Esophagus muscularis mucosa (tissue), 4 donors: ENCODE results near the gene MYO19. TPM values are rescaled to one million over a fixed set of nuclear protein-coding genes. Genes with fewer than 3 reads are reported as not detected.

ENCODE experiments used
- DNase-seq: peaks from one replicate; pipeline ENCODE4 v3.0.0-alpha.2; 2017; ENCODE audit errors: extremely low spot score
- H3K27ac ChIP-seq, 4 donors: fragments of 200-600 bp; sonication (generic); replicated peaks in 1 of 4; 1 replicate in 3 of 4; 2 replicates in 1 of 4; pipeline ENCODE4 v1.5.1; 2016 to 2019; ENCODE audit warnings: mild to moderate bottlenecking in 1 of 4
- H3K27me3 ChIP-seq, 4 donors: fragments of 200-600 bp; sonication (generic); one replicate each; pipeline versions ENCODE4 v1.5.1 to v1.6.0; 2016 to 2019
- H3K36me3 ChIP-seq, 4 donors: fragments of 200-600 bp; sonication (generic); one replicate each; pipeline ENCODE4 v1.5.1; 2016 to 2019
- H3K4me1 ChIP-seq, 4 donors: fragments of 200-600 bp; sonication (generic); one replicate each; pipeline ENCODE4 v1.5.1; 2016 to 2019
- H3K4me3 ChIP-seq, 4 donors: fragments of 200-600 bp; sonication (generic); 1 replicate in 2 of 4; 2 replicates in 2 of 4; pipeline ENCODE4 v1.5.1; 2016 to 2019; ENCODE audit warnings: mild to moderate bottlenecking in 4 of 4, moderate library complexity in 1 of 4
- H3K9me3 ChIP-seq, 4 donors: fragments of 200-600 bp; sonication (generic); 1 replicate in 3 of 4; 2 replicates in 1 of 4; pipeline ENCODE4 v1.5.1; 2016 to 2019
- CTCF ChIP-seq, 3 experiments: fragments of 200-600 bp in 2 of 3; fragments of 450-650 bp in 1 of 3; sonication (generic) in 2 of 3; IDR thresholded peaks; one replicate each; pipeline ENCODE4 v1.5.1; 2017 to 2019; ENCODE audit warnings: antibody characterized with exemption in 3 of 3, mild to moderate bottlenecking in 2 of 3, moderate library complexity in 1 of 3
- EP300 ChIP-seq: sonication (generic); formaldehyde crosslinking; IDR thresholded peaks from one replicate; pipeline ENCODE4 v1.6.1; 2017; ENCODE audit warnings: antibody characterized with exemption
- POLR2A ChIP-seq: fragments of 450-650 bp; IDR thresholded peaks from one replicate; pipeline ENCODE4 v1.6.1; 2017; ENCODE audit warnings: antibody characterized with exemption, moderate library complexity, mild to moderate bottlenecking, low read depth
- POLR2AphosphoS5 ChIP-seq, 2 donors: sonication (generic); formaldehyde crosslinking; IDR thresholded peaks; one replicate each; pipeline ENCODE4 v1.6.1; 2017; ENCODE audit warnings: antibody characterized with exemption in 2 of 2
- WGBS: methylation state at CpG from one replicate; pipeline ENCODE4 v1.1.5; 2018; 5-methylcytosine and 5-hydroxymethylcytosine counted together
- intact Hi-C: fragments of 100-400 bp; cut with DNase I; formaldehyde crosslinking; loops from one replicate; pipeline ENCODE4 v1.15.1; 2023
- total RNA-seq, 4 donors: library from RNA; depleted of rRNA; stranded (reverse); fragments of >200 nt; gene quantifications; one replicate each; pipeline versions ENCODE4 v1.1.0 to v1.2.1, GENCODE V29; 2016

Gene MYO19
- total RNA-seq, 4 donors from 2014 or later = 29.5 to 68.1 (median 44.3) TPM

- intact Hi-C loops = no loop called here
- Histone ChIP-seq H3K9me3 (no peaks in the 10 kb centered on the region), H3K27me3 (no peaks in the 10 kb centered on the region), H3K36me3 (peaks cover 43 to 91% (median 71%) of the 10 kb centered on the region in 4 donors), H3K4me1 (peaks cover 0 to 4% (median 0%) of the 10 kb centered on the region in 4 donors), H3K4me3 (no peak overlapping the region), H3K27ac (no peak overlapping the region)
- 77% methylated on average over 7 of the region's 7 CpGs for WGBS
- TF ChIP-seq POLR2A = no peak
- no peak for TF ChIP-seq POLR2AphosphoS5 (IDR thresholded peaks at IDR 0.05)
- no peak for TF ChIP-seq CTCF (IDR thresholded peaks at IDR 0.05)
- TF ChIP-seq EP300 = no peak
- no peak for DNase-seq
Measured at GRCh38 chr17:36498560-36499300, 35.9 kb downstream of the MYO19 start.

GRCh38 chr17:36498155-36498554 is 36.5 kb downstream of the MYO19 start:
- no peak overlapping the region for H3K4me3 ChIP-seq
- H3K27ac ChIP-seq = no peak overlapping the region
- intact Hi-C loops = no loop called here
- DNase-seq = no peak
- H3K36me3 ChIP-seq = peaks cover 41 to 91% (median 71%) of the 10 kb centered on the region in 4 donors
- TF ChIP-seq EP300 (no peak), POLR2A (no peak), POLR2AphosphoS5 (IDR thresholded peaks at IDR 0.05) (no peak), CTCF (IDR thresholded peaks at IDR 0.05) (no peak)
- H3K27me3 ChIP-seq = no peaks in the 10 kb centered on the region
- no peaks in the 10 kb centered on the region for H3K9me3 ChIP-seq
- peaks cover 0 to 4% (median 0%) of the 10 kb centered on the region in 4 donors for H3K4me1 ChIP-seq
- 76% methylated on average over 8 of the region's 9 CpGs for WGBS

GRCh38 chr17:36496018-36496789 is 38.5 kb downstream of the MYO19 start:
- H3K4me1 ChIP-seq = peaks cover 0 to 4% (median 2%) of the 10 kb centered on the region in 4 donors
- TF ChIP-seq POLR2AphosphoS5 (IDR thresholded peaks at IDR 0.05) (no peak), CTCF (IDR thresholded peaks at IDR 0.05) (no peak), POLR2A (no peak), EP300 (no peak)
- no peak for DNase-seq
- no peaks in the 10 kb centered on the region for H3K27me3 ChIP-seq
- H3K36me3 ChIP-seq = peaks cover 47 to 92% (median 80%) of the 10 kb centered on the region in 4 donors
- no peaks in the 10 kb centered on the region for H3K9me3 ChIP-seq
- intact Hi-C loops = no loop called here
- 92% methylated on average over 9 of the region's 9 CpGs for WGBS
- no peak overlapping the region for H3K27ac ChIP-seq
- H3K4me3 ChIP-seq = no peak overlapping the region

- no peak for DNase-seq
- no peak for TF ChIP-seq CTCF (IDR thresholded peaks at IDR 0.05)
- TF ChIP-seq EP300 = no peak
- TF ChIP-seq POLR2A = no peak
- no peak for TF ChIP-seq POLR2AphosphoS5 (IDR thresholded peaks at IDR 0.05)
- WGBS = 96% methylated on average over 3 of the region's 3 CpGs
- Histone ChIP-seq H3K9me3 (no peaks in the 10 kb centered on the region), H3K27ac (no peak overlapping the region), H3K36me3 (peaks cover 47 to 83% (median 75%) of the 10 kb centered on the region in 4 donors), H3K27me3 (no peaks in the 10 kb centered on the region), H3K4me3 (no peak overlapping the region), H3K4me1 (peaks cover 0 to 7% (median 3%) of the 10 kb centered on the region in 4 donors)
- intact Hi-C loops = no loop called here
Measured at GRCh38 chr17:36495076-36495578, 39.5 kb downstream of the MYO19 start.
